GM12878 (cell line): ENCODE results near the gene CCNL1.
"Not testable (repeated sequence)": the region's sequence is repeated elsewhere in the genome, so short reads cannot be mapped to it uniquely, and the experiment has no call there.

Experiments used
- CREB1 ChIP-seq: IDR thresholded peaks from 2 replicates; pipeline ENCODE4 v1.6.1; 2012; ENCODE audit warnings: low read depth, mild to moderate bottlenecking, inconsistent platforms
- CTCF ChIP-seq, 3 experiments: IDR thresholded peaks in 2 of 3; conservative IDR thresholded peaks in 1 of 3; 2 replicates each; pipeline ENCODE4 v1.5.1; 2011; ENCODE audit warnings: low read depth in 3 of 3, low read length in 3 of 3, mild to moderate bottlenecking in 3 of 3, control low read depth in 2 of 3, moderate library complexity in 2 of 3, inconsistent platforms in 1 of 3, mixed read lengths in 1 of 3; ENCODE audit not compliant: control insufficient read depth in 2 of 3, insufficient read depth in 1 of 3; ENCODE audit errors: extremely low read depth in 1 of 3
- FOXK2 ChIP-seq: fragments of 450-650 bp; IDR thresholded peaks from 2 replicates; pipeline ENCODE4 v1.6.1; 2017; ENCODE audit warnings: mild to moderate bottlenecking, moderate library complexity
- POLR2A ChIP-seq: IDR thresholded peaks from 2 replicates; pipeline ENCODE4 v1.6.1; 2011; ENCODE audit warnings: low read depth, mild to moderate bottlenecking, low read length
- TBL1XR1 ChIP-seq: IDR thresholded peaks from 2 replicates; pipeline ENCODE4 v1.6.1; 2012; ENCODE audit warnings: low read depth, low read length, improper control_type of control experiment
- ZZZ3 ChIP-seq: IDR thresholded peaks from 2 replicates; pipeline ENCODE4 v1.6.1; 2011; ENCODE audit warnings: low read depth; ENCODE audit not compliant: control insufficient read depth, insufficient read length
- TF ChIP-seq, protein P1 (sequence below): IDR thresholded peaks from 2 replicates; pipeline ENCODE4 v1.6.1; 2011; ENCODE audit warnings: mild to moderate bottlenecking, low read depth, low read length, moderate library complexity; ENCODE audit not compliant: insufficient replicate concordance

DNA sequence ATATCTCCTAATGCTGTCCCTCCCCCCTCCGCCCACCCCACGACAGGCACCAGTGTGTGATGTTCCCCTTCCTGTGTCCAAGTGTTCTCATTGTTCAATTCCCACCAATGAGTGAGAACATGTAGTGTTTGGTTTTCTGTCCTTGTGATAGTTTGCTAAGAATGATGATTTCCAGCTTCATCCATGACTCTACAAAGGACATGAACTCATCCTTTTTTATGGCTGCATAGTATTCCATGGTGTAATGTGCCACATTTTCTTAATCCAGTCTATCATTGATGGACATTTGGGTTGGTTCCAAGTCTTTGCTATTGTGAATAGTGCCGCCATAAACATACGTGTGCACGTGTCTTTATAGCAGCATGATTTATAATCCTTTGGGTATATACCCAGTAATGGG, 31.2 kb upstream of the CCNL1 start:
- TF ChIP-seq, protein P1, sequence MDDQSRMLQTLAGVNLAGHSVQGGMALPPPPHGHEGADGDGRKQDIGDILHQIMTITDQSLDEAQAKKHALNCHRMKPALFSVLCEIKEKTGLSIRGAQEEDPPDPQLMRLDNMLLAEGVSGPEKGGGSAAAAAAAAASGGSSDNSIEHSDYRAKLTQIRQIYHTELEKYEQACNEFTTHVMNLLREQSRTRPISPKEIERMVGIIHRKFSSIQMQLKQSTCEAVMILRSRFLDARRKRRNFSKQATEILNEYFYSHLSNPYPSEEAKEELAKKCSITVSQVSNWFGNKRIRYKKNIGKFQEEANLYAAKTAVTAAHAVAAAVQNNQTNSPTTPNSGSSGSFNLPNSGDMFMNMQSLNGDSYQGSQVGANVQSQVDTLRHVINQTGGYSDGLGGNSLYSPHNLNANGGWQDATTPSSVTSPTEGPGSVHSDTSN = not testable (repeated sequence)
- not testable (repeated sequence) for TF ChIP-seq CREB1; ZZZ3; TBL1XR1; CTCF (IDR thresholded peaks at IDR 0.05 in 2 of 3, conservative IDR thresholded peaks at IDR 0.05 in 1 of 3; ENCODE audit: control insufficient read depth in 2 of 3, extremely low read depth in 1 of 3, insufficient read depth in 1 of 3, low read depth in 3 of 3, low read length in 3 of 3); FOXK2; POLR2A
